ENCODE results near the gene FOXJ1. TPM values are rescaled to one million over a fixed set of nuclear protein-coding genes. Genes with fewer than 3 reads are reported as not detected.

Gene FOXJ1
- total RNA-seq, 4 donors from 2014 or later: 0.82 to 7.4 (median 1.9) TPM; not detected in 1

DNA sequence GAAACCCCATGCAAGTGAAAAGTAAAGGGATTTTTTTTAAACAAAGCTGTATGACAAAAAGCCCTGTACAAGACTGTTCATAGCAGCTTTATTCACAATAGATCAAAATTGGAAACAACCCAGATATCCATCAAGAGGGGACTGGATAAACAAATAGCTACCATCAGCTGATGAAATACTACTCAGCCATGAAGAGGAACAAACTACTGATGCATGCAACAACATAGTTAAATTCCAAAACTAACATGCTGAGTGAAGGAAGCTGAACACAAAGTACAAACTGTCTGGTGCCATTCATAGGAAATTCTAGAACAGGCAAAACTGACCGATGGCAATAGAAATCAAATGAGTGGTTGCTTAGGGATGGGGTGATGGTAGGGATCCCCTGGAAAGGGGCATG lies 15.1 kb downstream of the FOXJ1 start:
- 88 to 98% methylated on average over 1 of the region's 1 CpG for WGBS, 2 donors (ENCODE audit: low coverage in 1 of 2)
- H3K4me3 ChIP-seq: no peak overlapping the region
- H3K36me3 ChIP-seq: no peaks in the 10 kb centered on the region
- intact Hi-C loops (cut with DNase I; ENCODE audit: low total_unique reads): no loop called here
- H3K27ac ChIP-seq: no peak overlapping the region
- in situ Hi-C loops (cut with MboI; ENCODE audit: low pct_ligation_motif_present in 1 of 4, low pct_unique_long_range_greater_than_20kb in 1 of 4, low sequenced_read_pairs in 3 of 4): loop anchor here in 3 of 4 donors (10.0 kb wide), 2 partner anchors 59 to 159 kb away; no protein-coding TSS in a partner anchor
- TF ChIP-seq POLR2A (IDR thresholded peaks at IDR 0.05) (no peak), EP300 (IDR thresholded peaks at IDR 0.05; ENCODE audit: low read depth) (no peak), POLR2AphosphoS5 (IDR thresholded peaks at IDR 0.05) (no peak)
- TF ChIP-seq, protein P1, sequence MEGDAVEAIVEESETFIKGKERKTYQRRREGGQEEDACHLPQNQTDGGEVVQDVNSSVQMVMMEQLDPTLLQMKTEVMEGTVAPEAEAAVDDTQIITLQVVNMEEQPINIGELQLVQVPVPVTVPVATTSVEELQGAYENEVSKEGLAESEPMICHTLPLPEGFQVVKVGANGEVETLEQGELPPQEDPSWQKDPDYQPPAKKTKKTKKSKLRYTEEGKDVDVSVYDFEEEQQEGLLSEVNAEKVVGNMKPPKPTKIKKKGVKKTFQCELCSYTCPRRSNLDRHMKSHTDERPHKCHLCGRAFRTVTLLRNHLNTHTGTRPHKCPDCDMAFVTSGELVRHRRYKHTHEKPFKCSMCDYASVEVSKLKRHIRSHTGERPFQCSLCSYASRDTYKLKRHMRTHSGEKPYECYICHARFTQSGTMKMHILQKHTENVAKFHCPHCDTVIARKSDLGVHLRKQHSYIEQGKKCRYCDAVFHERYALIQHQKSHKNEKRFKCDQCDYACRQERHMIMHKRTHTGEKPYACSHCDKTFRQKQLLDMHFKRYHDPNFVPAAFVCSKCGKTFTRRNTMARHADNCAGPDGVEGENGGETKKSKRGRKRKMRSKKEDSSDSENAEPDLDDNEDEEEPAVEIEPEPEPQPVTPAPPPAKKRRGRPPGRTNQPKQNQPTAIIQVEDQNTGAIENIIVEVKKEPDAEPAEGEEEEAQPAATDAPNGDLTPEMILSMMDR (IDR thresholded peaks at IDR 0.05): no peak
- H3K27me3 ChIP-seq: peaks cover 2% of the 10 kb centered on the region
- DNase-seq: no peak
- H3K4me1 ChIP-seq: peaks cover 0 to 10% (median 6%) of the 10 kb centered on the region in 4 donors
- no peaks in the 10 kb centered on the region for H3K9me3 ChIP-seq

DNA sequence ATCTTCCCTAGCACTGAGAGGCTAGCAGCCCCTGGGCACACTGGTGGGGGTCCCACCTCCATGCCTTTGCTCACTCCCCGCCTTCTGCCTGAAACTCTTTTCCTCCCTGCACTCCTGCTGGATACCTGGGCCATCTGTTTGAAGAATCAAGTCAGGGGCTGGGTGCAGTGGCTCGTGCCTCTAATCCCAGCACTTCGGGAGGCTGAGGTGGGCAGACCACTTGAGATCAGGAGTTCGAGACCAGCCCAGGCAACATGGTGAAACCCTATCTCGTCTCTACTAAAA lies 15.7 kb downstream of the FOXJ1 start:
- 92 to 94% methylated on average over 3 to 5 of the region's 5 CpGs for WGBS, 2 donors (ENCODE audit: low coverage in 1 of 2)
- Histone ChIP-seq H3K4me1 (peaks cover 0 to 10% (median 6%) of the 10 kb centered on the region in 4 donors), H3K4me3 (no peak overlapping the region), H3K27ac (no peak overlapping the region), H3K9me3 (no peaks in the 10 kb centered on the region), H3K36me3 (no peaks in the 10 kb centered on the region), H3K27me3 (no peaks in the 10 kb centered on the region)
- no peak for DNase-seq
- intact Hi-C loops (cut with DNase I; ENCODE audit: low total_unique reads): no loop called here
- in situ Hi-C loops (cut with MboI; ENCODE audit: low pct_ligation_motif_present in 1 of 4, low pct_unique_long_range_greater_than_20kb in 1 of 4, low sequenced_read_pairs in 3 of 4): loop anchor here in 3 of 4 donors (10.0 kb wide), 2 partner anchors 59 to 159 kb away; no protein-coding TSS in a partner anchor
- no peak for TF ChIP-seq POLR2AphosphoS5 (IDR thresholded peaks at IDR 0.05)
- TF ChIP-seq, protein P1 (IDR thresholded peaks at IDR 0.05): no peak
- TF ChIP-seq POLR2A (IDR thresholded peaks at IDR 0.05): no peak
- TF ChIP-seq EP300 (IDR thresholded peaks at IDR 0.05; ENCODE audit: low read depth): no peak

DNA sequence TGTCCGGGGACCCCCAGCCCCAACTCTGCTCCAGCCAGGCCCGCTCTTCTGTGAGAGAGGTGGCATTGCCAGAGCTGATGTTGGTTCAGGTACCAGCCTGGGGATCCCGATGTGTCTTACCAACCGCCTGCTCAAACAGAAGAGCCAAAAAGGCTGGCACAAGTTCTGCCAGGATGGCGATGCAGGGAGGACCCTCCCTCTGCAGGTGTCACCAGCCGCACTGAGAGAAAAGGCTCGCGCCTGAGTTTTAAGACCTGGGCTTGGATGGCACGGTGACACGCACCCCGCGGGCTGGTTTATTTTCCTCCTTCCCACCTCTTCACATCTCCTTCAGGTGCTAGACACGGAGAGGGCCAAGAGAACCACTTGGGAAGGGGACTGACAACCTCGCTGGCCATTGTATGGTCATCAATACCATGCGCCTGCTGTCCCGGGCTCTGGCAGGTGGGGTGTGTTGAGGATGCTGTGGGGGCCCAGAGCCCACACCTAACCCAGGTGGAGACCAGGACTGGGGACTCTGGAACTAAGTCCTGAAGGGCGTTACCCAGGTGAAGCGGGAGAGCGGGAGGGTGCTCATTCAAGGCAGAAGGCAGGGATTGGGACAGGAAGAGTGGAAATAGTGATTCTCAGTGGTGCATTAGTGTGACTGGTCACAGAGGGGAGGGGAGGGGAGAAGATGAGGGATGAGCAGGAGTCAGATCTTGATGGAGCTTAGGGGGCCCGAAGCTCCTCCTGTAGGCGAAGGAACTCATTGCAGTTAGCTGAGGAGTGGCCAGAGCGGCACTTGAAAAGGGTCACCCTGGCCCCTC lies 16.3 kb downstream of the FOXJ1 start:
- H3K4me3 ChIP-seq: no peak overlapping the region
- no peaks in the 10 kb centered on the region for H3K27me3 ChIP-seq
- WGBS, 2 donors (ENCODE audit: low coverage in 1 of 2): 56 to 87% methylated on average over 3 to 22 of the region's 22 CpGs
- TF ChIP-seq POLR2A (IDR thresholded peaks at IDR 0.05) (no peak), POLR2AphosphoS5 (IDR thresholded peaks at IDR 0.05) (no peak), EP300 (IDR thresholded peaks at IDR 0.05; ENCODE audit: low read depth) (no peak)
- TF ChIP-seq, protein P1 (IDR thresholded peaks at IDR 0.05): no peak
- H3K4me1 ChIP-seq: peaks cover 0 to 10% (median 6%) of the 10 kb centered on the region in 4 donors
- H3K9me3 ChIP-seq: no peaks in the 10 kb centered on the region
- in situ Hi-C loops (cut with MboI; ENCODE audit: low pct_ligation_motif_present in 1 of 4, low pct_unique_long_range_greater_than_20kb in 1 of 4, low sequenced_read_pairs in 3 of 4): loop anchor here (5.0 to 10.0 kb wide), 3 partner anchors 60 to 160 kb away; no protein-coding TSS in a partner anchor
- no peaks in the 10 kb centered on the region for H3K36me3 ChIP-seq
- intact Hi-C loops (cut with DNase I; ENCODE audit: low total_unique reads): loop anchor here (5.0 kb wide), 1 partner anchor 153 kb away; no protein-coding TSS in a partner anchor
- DNase-seq: no peak
- H3K27ac ChIP-seq: no peak overlapping the region

DNA sequence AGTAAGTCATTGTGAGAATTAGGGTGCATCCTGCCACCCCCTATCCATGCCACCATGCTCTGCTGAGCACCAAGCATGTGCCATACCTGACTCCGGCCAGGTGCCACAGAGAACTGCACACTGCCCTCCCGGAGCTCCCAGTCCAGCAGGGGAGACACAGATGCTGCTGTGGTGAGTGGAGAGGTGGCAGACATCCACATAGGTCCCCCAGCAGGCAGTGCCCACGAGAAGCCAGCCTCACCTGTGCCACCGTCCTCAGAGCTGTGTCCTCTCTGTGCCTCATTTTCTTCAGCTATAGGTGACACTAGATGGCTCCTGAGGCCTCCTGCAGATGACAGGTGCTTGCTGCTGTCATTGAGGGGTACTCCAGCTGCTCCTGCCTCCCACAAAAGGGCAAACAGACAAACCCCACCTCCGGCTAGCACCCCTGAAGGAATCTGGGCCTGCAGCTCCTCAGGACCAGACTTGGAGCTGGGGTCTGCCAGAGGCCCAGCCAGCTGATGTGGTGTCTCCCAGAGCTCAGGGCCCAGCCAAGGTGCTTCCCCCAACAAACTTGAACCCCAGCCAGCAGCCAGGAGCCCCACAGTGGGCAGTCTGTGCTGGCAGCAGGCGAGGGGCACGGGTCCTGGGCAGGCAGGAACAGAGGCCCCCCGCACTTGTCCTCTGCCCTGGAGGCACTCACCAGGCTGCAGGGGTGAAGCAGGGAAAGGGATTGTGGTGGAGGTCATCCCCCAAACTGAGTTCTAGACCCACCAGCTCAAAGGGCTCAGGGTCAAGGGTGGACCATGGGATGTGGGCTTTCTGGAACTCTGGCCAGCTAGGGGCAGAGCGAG lies 17.1 kb downstream of the FOXJ1 start:
- 70% methylated on average over 9 of the region's 9 CpGs; no CpG with 5 or more reads in 1 of the 2 donors for WGBS, 2 donors (ENCODE audit: low coverage in 1 of 2)
- H3K27me3 ChIP-seq: no peaks in the 10 kb centered on the region
- peaks cover 0 to 10% (median 6%) of the 10 kb centered on the region in 4 donors for H3K4me1 ChIP-seq
- H3K36me3 ChIP-seq: no peaks in the 10 kb centered on the region
- H3K4me3 ChIP-seq: no peak overlapping the region
- no peak for TF ChIP-seq POLR2AphosphoS5 (IDR thresholded peaks at IDR 0.05)
- TF ChIP-seq POLR2A (IDR thresholded peaks at IDR 0.05): no peak
- no peak for TF ChIP-seq EP300 (IDR thresholded peaks at IDR 0.05; ENCODE audit: low read depth)
- TF ChIP-seq, protein P1 (IDR thresholded peaks at IDR 0.05): no peak
- DNase-seq: no peak
- intact Hi-C loops (cut with DNase I; ENCODE audit: low total_unique reads) (loop anchor here (5.0 kb wide), 1 partner anchor 153 kb away; no protein-coding TSS in a partner anchor), in situ Hi-C loops (cut with MboI; ENCODE audit: low pct_ligation_motif_present in 1 of 4, low pct_unique_long_range_greater_than_20kb in 1 of 4, low sequenced_read_pairs in 3 of 4) (loop anchor here (5.0 to 10.0 kb wide), 3 partner anchors 61 to 161 kb away; no protein-coding TSS in a partner anchor)
- H3K9me3 ChIP-seq: no peaks in the 10 kb centered on the region
- H3K27ac ChIP-seq: no peak overlapping the region
